AG10803 (cell line): ENCODE results near the gene BORCS5.

Experiments used
- DNase-seq: peaks from one replicate; pipeline ENCODE4 v3.0.0; 2010; ENCODE audit warnings: low read depth
- H3K4me3 ChIP-seq: 2 replicates; pipeline ENCODE4 v1.5.1; 2011; ENCODE audit warnings: mild to moderate bottlenecking, low read length, control low read depth
- TF ChIP-seq, protein P1 (sequence below): conservative IDR thresholded peaks from 2 replicates; pipeline ENCODE4 v1.5.1; 2011; ENCODE audit warnings: mild to moderate bottlenecking, low read length, control low read depth, inconsistent platforms

BORCS5 gene

DNA sequence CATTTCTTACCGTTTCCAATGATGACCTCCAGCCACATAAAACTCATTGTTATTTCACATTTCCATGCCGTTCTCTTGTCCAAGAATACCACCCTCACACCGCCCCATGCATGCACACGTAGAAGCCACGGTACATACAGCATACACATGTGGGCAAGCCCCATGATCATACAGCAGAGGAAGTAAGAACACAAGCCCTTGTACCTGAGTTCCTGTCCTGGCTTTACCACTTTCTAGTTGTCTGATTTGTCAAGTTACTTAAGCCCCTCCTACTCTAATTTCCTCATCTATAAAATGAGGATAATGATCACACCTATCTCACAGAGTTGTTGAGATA lies 145.9 kb downstream of the BORCS5 start:
- DNase-seq, result no peak
- no peak overlapping the region for H3K4me3 ChIP-seq
- TF ChIP-seq, protein P1, sequence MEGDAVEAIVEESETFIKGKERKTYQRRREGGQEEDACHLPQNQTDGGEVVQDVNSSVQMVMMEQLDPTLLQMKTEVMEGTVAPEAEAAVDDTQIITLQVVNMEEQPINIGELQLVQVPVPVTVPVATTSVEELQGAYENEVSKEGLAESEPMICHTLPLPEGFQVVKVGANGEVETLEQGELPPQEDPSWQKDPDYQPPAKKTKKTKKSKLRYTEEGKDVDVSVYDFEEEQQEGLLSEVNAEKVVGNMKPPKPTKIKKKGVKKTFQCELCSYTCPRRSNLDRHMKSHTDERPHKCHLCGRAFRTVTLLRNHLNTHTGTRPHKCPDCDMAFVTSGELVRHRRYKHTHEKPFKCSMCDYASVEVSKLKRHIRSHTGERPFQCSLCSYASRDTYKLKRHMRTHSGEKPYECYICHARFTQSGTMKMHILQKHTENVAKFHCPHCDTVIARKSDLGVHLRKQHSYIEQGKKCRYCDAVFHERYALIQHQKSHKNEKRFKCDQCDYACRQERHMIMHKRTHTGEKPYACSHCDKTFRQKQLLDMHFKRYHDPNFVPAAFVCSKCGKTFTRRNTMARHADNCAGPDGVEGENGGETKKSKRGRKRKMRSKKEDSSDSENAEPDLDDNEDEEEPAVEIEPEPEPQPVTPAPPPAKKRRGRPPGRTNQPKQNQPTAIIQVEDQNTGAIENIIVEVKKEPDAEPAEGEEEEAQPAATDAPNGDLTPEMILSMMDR, result no peak

DNA sequence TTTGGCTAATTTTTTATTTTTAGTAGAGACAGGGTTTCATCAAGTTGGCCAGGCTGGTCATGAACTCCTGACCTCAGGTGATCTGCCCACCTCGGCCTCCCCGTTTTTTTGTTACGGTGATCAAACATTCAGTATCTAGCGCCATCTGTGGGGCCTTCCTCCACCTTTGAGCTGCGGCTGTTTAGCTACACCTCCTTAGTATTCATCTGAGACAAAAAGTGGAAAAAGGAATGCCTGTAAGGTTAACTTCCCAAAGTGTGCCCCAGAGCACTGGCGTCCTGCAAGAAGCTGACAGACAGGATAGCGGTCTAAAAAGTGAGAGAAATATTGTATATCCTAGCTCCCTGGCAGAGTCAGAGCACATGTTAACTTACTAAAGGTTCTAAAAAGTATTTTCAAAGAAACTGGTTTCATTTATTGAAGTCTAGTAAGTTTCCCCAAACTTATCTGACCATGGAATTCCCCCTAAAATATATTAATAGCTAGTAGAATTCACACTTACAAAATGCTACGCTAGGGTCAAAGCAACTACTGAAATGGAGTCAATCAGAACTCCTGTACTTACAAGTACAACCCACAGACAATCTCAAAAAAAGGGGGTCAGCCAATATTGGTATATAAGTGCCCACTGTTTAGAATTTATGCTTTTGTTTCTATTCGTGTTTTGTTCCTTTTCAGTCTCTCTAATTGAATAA lies 146.7 kb downstream of the BORCS5 start:
- TF ChIP-seq, protein P1, result no peak
- no peak for DNase-seq
- no peak overlapping the region for H3K4me3 ChIP-seq

DNA sequence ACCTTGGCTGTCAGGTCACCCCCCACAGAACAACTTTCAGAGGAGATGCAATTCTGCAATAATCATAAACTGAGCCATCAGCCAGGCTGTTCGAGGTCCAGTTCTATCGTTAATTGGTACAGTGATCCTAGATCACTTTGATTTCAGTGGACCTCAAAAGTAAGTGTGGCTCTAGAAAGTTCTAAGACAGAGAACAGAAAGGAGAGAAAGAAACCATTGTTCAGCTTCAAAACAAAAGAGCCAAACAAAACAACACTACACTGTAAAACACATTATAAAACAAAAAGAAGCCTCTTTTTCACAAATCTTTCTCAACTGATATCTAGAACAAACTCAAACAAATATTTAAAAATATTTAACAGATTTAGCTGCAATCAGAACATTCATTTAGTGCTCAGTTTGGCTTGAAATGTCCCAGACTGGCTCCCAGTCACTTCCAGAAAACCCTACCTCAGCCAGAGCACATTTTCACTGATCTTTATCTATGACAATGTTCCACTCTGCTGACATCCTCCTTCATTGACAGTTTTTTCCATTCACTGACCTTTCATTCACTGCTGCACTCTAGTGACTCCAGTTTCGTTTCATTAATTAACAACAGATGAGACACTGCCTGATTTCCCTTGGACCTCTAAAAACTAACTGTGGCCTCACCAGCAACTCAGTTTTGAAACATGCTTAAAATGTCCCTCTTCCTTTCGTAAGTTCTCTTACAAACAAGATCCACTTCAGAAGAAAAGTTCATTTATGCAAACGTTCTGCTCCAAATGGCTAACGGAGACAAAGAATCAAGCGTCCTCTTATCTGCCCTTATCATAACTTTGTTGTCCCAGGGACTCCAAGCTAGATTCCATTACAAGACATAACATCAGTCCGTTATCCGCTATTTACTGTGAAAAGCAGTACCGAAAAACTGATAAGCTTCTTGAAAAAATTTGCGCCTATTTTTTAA lies 148.9 kb downstream of the BORCS5 start:
- DNase-seq, result peak; percentile 82
- H3K4me3 ChIP-seq, result peak overlapping the region; percentile 48
- TF ChIP-seq, protein P1, result no peak

DNA sequence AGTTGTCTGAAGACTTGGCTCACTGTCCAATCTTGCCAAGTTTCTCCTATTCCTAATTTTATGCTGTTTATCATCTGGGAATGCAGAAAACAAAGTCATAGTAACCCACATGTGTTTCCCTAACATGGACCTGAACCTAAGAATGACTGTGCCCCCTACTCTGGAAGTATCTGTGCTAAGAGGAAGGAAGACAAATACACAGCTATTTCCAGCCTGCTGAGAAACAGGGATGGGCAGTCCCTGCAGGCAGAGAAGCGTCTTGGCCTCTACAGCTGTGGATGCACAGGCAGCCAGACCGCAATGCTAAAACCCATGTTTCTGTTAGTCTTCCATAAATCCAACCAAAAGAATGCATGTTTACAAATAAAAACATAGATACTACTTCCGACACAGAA lies 149.6 kb downstream of the BORCS5 start:
- H3K4me3 ChIP-seq, result peak overlapping the region; percentile 48
- DNase-seq, result peak; percentile 83

DNA sequence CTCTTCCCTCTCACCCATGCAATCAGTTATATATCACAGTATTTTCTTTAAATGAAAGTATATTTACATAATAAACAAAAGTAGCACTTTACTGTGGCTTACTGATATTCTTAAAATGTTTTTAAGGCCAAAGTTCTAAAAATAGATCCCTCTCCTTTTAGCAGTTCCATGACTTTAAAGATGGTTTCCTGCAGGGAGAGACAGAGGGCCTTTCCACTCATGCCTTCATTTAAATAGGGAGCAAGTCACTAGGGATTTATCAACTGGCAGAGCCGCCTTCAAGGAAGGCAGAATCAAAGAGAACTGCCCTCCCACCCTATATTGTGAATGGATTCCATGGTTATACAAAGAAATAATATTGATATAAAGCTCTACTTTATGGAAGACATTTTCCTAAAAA lies 150.2 kb downstream of the BORCS5 start:
- H3K4me3 ChIP-seq, result no peak overlapping the region
- TF ChIP-seq, protein P1, result no peak
- no peak for DNase-seq

More for the DNA sequence above, 149.6 kb downstream of the BORCS5 start:
- TF ChIP-seq, protein P1, result no peak

DNA sequence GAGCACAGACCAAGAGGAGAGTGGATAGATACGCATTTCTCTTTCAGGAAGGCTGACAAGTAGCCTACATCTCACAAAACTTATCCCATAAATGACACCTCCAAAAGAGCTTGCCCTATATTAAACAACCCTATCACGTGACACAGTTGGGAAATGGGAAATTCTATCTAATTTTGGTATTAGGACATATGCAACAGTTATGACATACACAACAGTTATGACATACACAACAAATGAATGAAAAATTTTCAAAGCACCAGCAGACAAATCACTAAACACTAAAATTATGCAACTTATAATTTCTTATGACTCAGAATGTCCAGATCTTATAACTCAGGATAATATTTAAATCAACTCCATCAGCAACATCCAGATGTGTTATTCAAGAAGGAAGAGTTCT lies 151.7 kb downstream of the BORCS5 start:
- peak; percentile 63 for DNase-seq
- TF ChIP-seq, protein P1, result no peak
- no peak overlapping the region for H3K4me3 ChIP-seq

DNA sequence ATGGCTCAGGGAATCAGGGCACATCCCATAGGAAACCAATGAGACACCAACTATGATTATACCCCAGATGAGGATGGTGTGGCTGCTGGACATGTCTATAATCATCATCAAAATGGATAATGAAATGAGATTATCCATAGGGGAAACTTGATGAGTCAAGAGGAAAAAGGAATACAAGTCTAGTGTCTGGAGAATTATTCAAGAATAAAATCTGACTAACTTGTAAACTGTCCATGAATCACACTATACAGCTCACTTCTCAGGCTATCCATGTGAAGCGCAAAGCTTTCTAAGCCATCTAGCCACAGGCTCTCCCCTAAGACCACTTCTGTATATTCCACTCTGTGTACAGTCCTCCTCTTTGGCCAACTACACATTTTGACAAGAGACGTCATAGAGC lies 153.3 kb downstream of the BORCS5 start:
- DNase-seq, result peak; percentile 54
- H3K4me3 ChIP-seq, result no peak overlapping the region
- TF ChIP-seq, protein P1, result no peak
